HepG2 (cell line): ENCODE measurements around the gene VASN. TPM values are rescaled to one million over a fixed set of nuclear protein-coding genes. Genes with fewer than 3 reads are reported as not detected.

ENCODE experiments used
- AGO1 ChIP-seq: fragments of 200-400 bp; formaldehyde crosslinking; IDR thresholded peaks from 2 replicates; pipeline ENCODE4 v1.6.1; 2017; ENCODE audit warnings: mild to moderate bottlenecking, low read depth, low read length, moderate library complexity; ENCODE audit not compliant: poor library complexity, severe bottlenecking
- AGO2 ChIP-seq: fragments of 200-400 bp; formaldehyde crosslinking; optimal IDR thresholded peaks from 2 replicates; pipeline ENCODE3; 2017; ENCODE audit warnings: mild to moderate bottlenecking, low read depth, low read length, moderate library complexity
- ATF2 ChIP-seq: sonication (generic); formaldehyde crosslinking; IDR thresholded peaks from 2 replicates; pipeline ENCODE4 v1.4.0; 2020; ENCODE audit warnings: missing genetic modification reagents
- E2F1 ChIP-seq: sonication (generic); formaldehyde crosslinking; IDR thresholded peaks from 2 replicates; pipeline ENCODE4 v1.5.0; 2020; ENCODE audit warnings: missing genetic modification reagents
- ERF ChIP-seq: IDR thresholded peaks from 2 replicates; pipeline ENCODE4 v1.6.1; 2018; ENCODE audit warnings: missing biosample characterization, missing genetic modification reagents
- ESRRA ChIP-seq: sonication (generic); formaldehyde crosslinking; IDR thresholded peaks from 2 replicates; pipeline ENCODE4 v1.5.1; 2020; ENCODE audit warnings: mild to moderate bottlenecking, low read depth, missing genetic modification reagents
- FUBP1 ChIP-seq: sonication (generic); formaldehyde crosslinking; IDR thresholded peaks from 2 replicates; pipeline ENCODE4 v1.5.1; 2020; ENCODE audit warnings: missing genetic modification reagents, mild to moderate bottlenecking, borderline replicate concordance
- HNRNPL ChIP-seq: fragments of 200-400 bp; formaldehyde crosslinking; IDR thresholded peaks from 2 replicates; pipeline ENCODE4 v1.6.1; 2017; ENCODE audit warnings: mild to moderate bottlenecking, low read depth, low read length
- NONO ChIP-seq, 2 experiments: fragments of 450-650 bp in 1 of 2; sonication (generic) in 1 of 2; formaldehyde crosslinking in 1 of 2; IDR thresholded peaks in 1 of 2; conservative IDR thresholded peaks in 1 of 2; 2 replicates each; pipeline versions ENCODE4 v1.6.1 to v1.8.0; 2017 to 2022; ENCODE audit warnings: mild to moderate bottlenecking in 1 of 2, missing genetic modification reagents in 1 of 2, moderate library complexity in 1 of 2
- PCBP2 ChIP-seq: fragments of 200-400 bp; formaldehyde crosslinking; optimal IDR thresholded peaks from 2 replicates; pipeline ENCODE3; 2018; ENCODE audit warnings: low read length, low read depth; ENCODE audit not compliant: poor library complexity, severe bottlenecking
- POLR2G ChIP-seq: fragments of 200-400 bp; formaldehyde crosslinking; IDR thresholded peaks from 2 replicates; pipeline ENCODE4 v1.6.1; 2018; ENCODE audit warnings: mild to moderate bottlenecking, low read depth, low read length, moderate library complexity
- RBM22 ChIP-seq: fragments of 200-400 bp; formaldehyde crosslinking; optimal IDR thresholded peaks from 2 replicates; pipeline ENCODE3; 2017; ENCODE audit warnings: mild to moderate bottlenecking, low read length, moderate library complexity
- SALL1 ChIP-seq: sonication (generic); formaldehyde crosslinking; IDR thresholded peaks from 2 replicates; pipeline ENCODE4 v1.8.0; 2022; ENCODE audit warnings: mild to moderate bottlenecking, missing genetic modification reagents
- WIZ ChIP-seq: sonication (generic); formaldehyde crosslinking; IDR thresholded peaks from 2 replicates; pipeline ENCODE4 v1.5.1; 2020; ENCODE audit warnings: mild to moderate bottlenecking, missing genetic modification reagents
- ZNF276 ChIP-seq: sonication (generic); formaldehyde crosslinking; IDR thresholded peaks from 2 replicates; pipeline ENCODE4 v1.4.0; 2020; ENCODE audit warnings: mild to moderate bottlenecking, low read depth, missing genetic modification reagents
- ZNF543 ChIP-seq: sonication (generic); formaldehyde crosslinking; IDR thresholded peaks from 2 replicates; pipeline ENCODE4 v1.4.0; 2020; ENCODE audit warnings: mild to moderate bottlenecking, missing genetic modification reagents
- polyA plus RNA-seq, 8 experiments: library from polyadenylated mRNA; depleted of rRNA in 3 of 8; stranded (reverse) in 7 of 8; unstranded in 1 of 8; fragments of >200 nt; fragmentation: Illumina TruSeq in 4 of 8; extraction: Trizol in 4 of 8; gene quantifications; 2 replicates each; pipeline versions ENCODE4 v1.2.1 to v1.2.3, GENCODE V29; 2011 to 2016; ENCODE audit warnings: low read depth in 4 of 8, missing spikeins in 1 of 8, mixed read lengths in 1 of 8; ENCODE audit not compliant: insufficient read depth in 1 of 8
- total RNA-seq, 5 experiments: library from RNA; depleted of rRNA; stranded (reverse); fragments of >200 nt; fragmentation: Illumina TruSeq; extraction: Trizol; gene quantifications; 2 replicates each; pipeline ENCODE4 v1.2.3, GENCODE V29; 2016; ENCODE audit warnings: low read depth in 1 of 5

VASN gene
- total and polyA plus RNA-seq, 2 of the 13 experiments (the other 11 are each of a cell fraction or from before 2014, with no cell fraction given): 8.4 to 18.2 TPM

- TF ChIP-seq E2F1 (no peak), FUBP1 (CRISPR knock-in tag) (no peak), HNRNPL (peak; percentile 85), NONO (IDR thresholded peaks at IDR 0.05) (no peak), NONO (CRISPR knock-in tag; conservative IDR thresholded peaks at IDR 0.05) (0 out of 2 replicates have a peak, but pooled peaks have one; percentile 25), POLR2G (0 out of 2 replicates have a peak, but pooled peaks have one; percentile 60), ZNF276 (CRISPR knock-in tag) (no peak), ZNF543 (CRISPR knock-in tag) (no peak), AGO1 (peak; percentile 98), ATF2 (CRISPR knock-in tag) (no peak), ESRRA (CRISPR knock-in tag) (no peak), PCBP2 (no peak), WIZ (CRISPR knock-in tag) (no peak), RBM22 (peak; percentile 98), SALL1 (CRISPR knock-in tag) (0 out of 2 replicates have a peak, but pooled peaks have one; percentile 16), ERF (CRISPR knock-in tag) (no peak), AGO2 (peak; percentile 87)
- TF ChIP-seq, all 625 proteins: peak for 12
These were observed 12.2 kb downstream of the VASN start (continued) for GRCh38 chr16:4383591-4384444.
